DOHH2 (cell line): ENCODE results near the gene IRF9.

Source experiments
- H3F3A ChIP-seq: fragments of 200-600 bp; sonication (generic), shearing (Covaris generic); 2 replicates; pipeline ENCODE4 v1.6.0; 2016; ENCODE audit warnings: antibody characterized with exemption, mild to moderate bottlenecking; ENCODE audit not compliant: control insufficient read depth, insufficient read depth
- H3K27ac ChIP-seq: fragments of 200-600 bp; sonication (generic); 2 replicates; pipeline ENCODE4 v1.5.1; 2014; ENCODE audit warnings: low read depth, mild to moderate bottlenecking, low read length, moderate library complexity
- H3K27me3 ChIP-seq: fragments of 200-600 bp; sonication (generic); 2 replicates; pipeline ENCODE4 v1.6.1; 2014; ENCODE audit warnings: mild to moderate bottlenecking, low read length, mixed read lengths; ENCODE audit not compliant: control insufficient read depth
- H3K36me3 ChIP-seq: fragments of 200-600 bp; sonication (generic); 2 replicates; pipeline ENCODE4 v1.6.1; 2014; ENCODE audit warnings: mild to moderate bottlenecking, low read length, moderate library complexity, mixed read lengths; ENCODE audit not compliant: control insufficient read depth
- H3K4me1 ChIP-seq: fragments of 200-600 bp; sonication (generic); 2 replicates; pipeline ENCODE4 v1.6.1; 2014; ENCODE audit warnings: mild to moderate bottlenecking, low read length, mixed read lengths; ENCODE audit not compliant: control insufficient read depth
- H3K4me2 ChIP-seq: fragments of 200-600 bp; sonication (generic); 2 replicates; pipeline ENCODE4 v1.6.0; 2014; ENCODE audit warnings: mild to moderate bottlenecking, low read length, moderate library complexity
- H3K4me3 ChIP-seq: fragments of 200-600 bp; sonication (generic); 2 replicates; pipeline ENCODE4 v1.5.1; 2014; ENCODE audit warnings: mild to moderate bottlenecking, low read length, mixed read lengths
- H3K79me2 ChIP-seq: fragments of 200-600 bp; sonication (generic); 2 replicates; pipeline ENCODE4 v1.6.1; 2014; ENCODE audit warnings: mild to moderate bottlenecking, low read length, mixed read lengths; ENCODE audit not compliant: control insufficient read depth
- H3K9me2 ChIP-seq: fragments of 200-600 bp; sonication (generic); replicated peaks from 2 replicates; pipeline ENCODE4 v1.6.1; 2014; ENCODE audit warnings: mild to moderate bottlenecking, low read length, mixed read lengths; ENCODE audit not compliant: control insufficient read depth
- H3K9me3 ChIP-seq: fragments of 200-600 bp; sonication (generic); 2 replicates; pipeline ENCODE4 v1.6.1; 2014; ENCODE audit warnings: antibody characterized with exemption, low read length, mixed read lengths; ENCODE audit not compliant: control insufficient read depth, insufficient read depth
- H4K20me1 ChIP-seq: fragments of 200-600 bp; sonication (generic); 2 replicates; pipeline ENCODE4 v1.6.0; 2014; ENCODE audit warnings: low read depth, mild to moderate bottlenecking, antibody characterized with exemption, low read length, moderate library complexity; ENCODE audit not compliant: control insufficient read depth, insufficient read depth
- CTCF ChIP-seq: fragments of 200-600 bp; sonication (generic); IDR thresholded peaks from one replicate; pipeline ENCODE4 v1.5.1; 2014; ENCODE audit warnings: antibody characterized with exemption, mild to moderate bottlenecking, low read depth, low read length; ENCODE audit not compliant: poor library complexity, severe bottlenecking
- EZH2phosphoT487 ChIP-seq: fragments of 200-600 bp; sonication (generic); IDR thresholded peaks from 2 replicates; pipeline ENCODE4 v1.6.1; 2017; ENCODE audit warnings: borderline replicate concordance, mild to moderate bottlenecking, antibody characterized with exemption, low read length, moderate library complexity, mixed read lengths

IRF9 gene

GRCh38 chr14:24162093-24162492 is 1.0 kb downstream of the IRF9 start:
- Histone ChIP-seq H4K20me1 (no peaks in the 10 kb centered on the region), H3F3A (no peaks in the 10 kb centered on the region), H3K27me3 (no peaks in the 10 kb centered on the region), H3K79me2 (peaks cover 7% of the 10 kb centered on the region), H3K9me2 (no peaks in the 10 kb centered on the region), H3K9me3 (no peaks in the 10 kb centered on the region), H3K4me3 (peak overlapping the region; percentile 74), H3K36me3 (peaks cover 60% of the 10 kb centered on the region), H3K27ac (peak overlapping the region; percentile 65; the same call in 1 of the 2 replicates), H3K4me1 (peaks cover 17% of the 10 kb centered on the region), H3K4me2 (peak overlapping the region; percentile 86)
- TF ChIP-seq CTCF (no peak), EZH2phosphoT487 (no peak)

GRCh38 chr14:24164518-24164991 is 3.5 kb downstream of the IRF9 start:
- Histone ChIP-seq H3K27me3 (no peaks in the 10 kb centered on the region), H4K20me1 (no peaks in the 10 kb centered on the region), H3K27ac (no peak overlapping the region), H3K4me2 (no peak overlapping the region), H3K9me2 (no peaks in the 10 kb centered on the region), H3K4me1 (peaks cover 17% of the 10 kb centered on the region), H3F3A (0 out of 2 replicates have a peak, but pooled peaks cover 3% of the 10 kb centered on the region), H3K4me3 (no peak overlapping the region), H3K79me2 (peaks cover 7% of the 10 kb centered on the region), H3K36me3 (peaks cover 45% of the 10 kb centered on the region), H3K9me3 (no peaks in the 10 kb centered on the region)
- TF ChIP-seq CTCF, result no peak
- no peak for TF ChIP-seq EZH2phosphoT487

GRCh38 chr14:24165785-24166184 is 4.7 kb downstream of the IRF9 start:
- Histone ChIP-seq H4K20me1 (no peaks in the 10 kb centered on the region), H3K27ac (no peak overlapping the region), H3K4me2 (no peak overlapping the region), H3K36me3 (peaks cover 37% of the 10 kb centered on the region), H3K27me3 (no peaks in the 10 kb centered on the region), H3F3A (peaks cover 3% of the 10 kb centered on the region; the same call in 1 of the 2 replicates), H3K9me3 (no peaks in the 10 kb centered on the region), H3K9me2 (no peaks in the 10 kb centered on the region), H3K79me2 (peaks cover 7% of the 10 kb centered on the region), H3K4me1 (peaks cover 16% of the 10 kb centered on the region), H3K4me3 (no peak overlapping the region)
- no peak for TF ChIP-seq CTCF
- no peak for TF ChIP-seq EZH2phosphoT487
